Measurements from ENCODE around the gene INTS14. TPM values are rescaled to one million over a fixed set of nuclear protein-coding genes. Genes with fewer than 3 reads are reported as not detected.

Gene INTS14
- total and polyA plus RNA-seq, 9 of the 15 experiments (the other 6 are each of a cell fraction or from before 2014, with no cell fraction given) = 30.5 to 92.4 (median 46.5) TPM

- POLR2A ChIA-PET = interaction anchor here (0.6 to 0.8 kb wide), 3 partner anchors 9 to 340 kb away, joined by 3 read pairs; no protein-coding TSS in a partner anchor
- Histone ChIP-seq H3K36me3 (ENCODE audit: control insufficient read depth, insufficient read depth, low read length) (peaks cover 88% of the 10 kb centered on the region), H3K27me3 (ENCODE audit: control insufficient read depth in 2 of 2, insufficient read depth in 2 of 2, low read length in 2 of 2) (no peaks in the 10 kb centered on the region), H3K4me2 (ENCODE audit: insufficient read depth, low read length) (no peak overlapping the region), H3K79me2 (ENCODE audit: control insufficient read depth, insufficient read depth, low read length) (peaks cover 1% of the 10 kb centered on the region), H3K4me1 (replicated peaks in 1 of 2; ENCODE audit: control insufficient read depth in 2 of 2, insufficient read depth in 2 of 2, low read length in 2 of 2) (no peaks in the 10 kb centered on the region), H3K9me1 (ENCODE audit: control insufficient read depth, insufficient read depth, low read length) (no peaks in the 10 kb centered on the region), H3K9me3 (replicated peaks; ENCODE audit: control insufficient read depth, insufficient read depth, low read depth, low read length) (no peaks in the 10 kb centered on the region), H3K9ac (ENCODE audit: insufficient read depth in 1 of 2, low read depth in 2 of 2, low read length in 2 of 2) (no peak overlapping the region), H3K27ac (ENCODE audit: extremely low read depth, low read depth, low read length) (no peak overlapping the region), H3K4me3 (no peak overlapping the region), H4K20me1 (replicated peaks; ENCODE audit: control insufficient read depth, insufficient read depth, low read length) (no peaks in the 10 kb centered on the region), H2AFZ (ENCODE audit: low read depth, low read length) (no peak overlapping the region)
- 97% methylated on average over 6 of the region's 6 CpGs for WGBS (ENCODE audit: insufficient coverage, low coverage, missing lambda C conversion rate)
- no peak for ATAC-seq
- no peak for DNase-seq (ENCODE audit: extremely low read depth in 1 of 4, low spot score in 3 of 4)
- BruUV-seq (replicated peaks) = no TSS peak
- intact Hi-C loops (cut with micrococcal nuclease) = no loop called here
- CTCF ChIA-PET (ENCODE audit: low intra/inter-chr PET ratio) = no interaction called here
- no peak for FAIRE-seq
- in situ Hi-C loops (cut with MboI) = no loop called here
- TF ChIP-seq GTF2B (IDR thresholded peaks at IDR 0.05; ENCODE audit: extremely low read depth, insufficient read length) (no peak), PBX2 (CRISPR knock-in tag; IDR thresholded peaks at IDR 0.05; ENCODE audit: low read depth) (no peak), PBX2 (tag; conservative IDR thresholded peaks at IDR 0.05; ENCODE audit: low read depth) (no peak), SIRT6 (IDR thresholded peaks at IDR 0.05; ENCODE audit: low read depth, low read length) (no peak), SMARCE1 (IDR thresholded peaks at IDR 0.05) (no peak), AFF1 (IDR thresholded peaks at IDR 0.05; ENCODE audit: low read depth in 1 of 2, partially characterized antibody in 2 of 2) (no peak), RBM39 (optimal IDR thresholded peaks at IDR 0.05; ENCODE audit: low read depth, low read length) (no peak), RBM17 (IDR thresholded peaks at IDR 0.05; ENCODE audit: borderline replicate concordance, low read depth, low read length) (no peak), ETV6 (IDR thresholded peaks at IDR 0.05; ENCODE audit: borderline replicate concordance in 1 of 2, low read depth in 2 of 2, low read length in 1 of 2) (no peak), ETV6 (CRISPR knock-in tag; IDR thresholded peaks at IDR 0.05; ENCODE audit: borderline replicate concordance) (no peak), NFIX (CRISPR knock-in tag; IDR thresholded peaks at IDR 0.05; ENCODE audit: low read depth) (no peak), TCFL5 (CRISPR knock-in tag; conservative IDR thresholded peaks at IDR 0.05) (no peak)
Measured at GRCh38 chr15:65558997-65559760, 51.8 kb downstream of the INTS14 start.
